Measurements from ENCODE around the gene NPEPL1.
"Not testable (repeated sequence)": the region's sequence is repeated elsewhere in the genome, so short reads cannot be mapped to it uniquely, and the experiment has no call there.

Gene NPEPL1

DNA sequence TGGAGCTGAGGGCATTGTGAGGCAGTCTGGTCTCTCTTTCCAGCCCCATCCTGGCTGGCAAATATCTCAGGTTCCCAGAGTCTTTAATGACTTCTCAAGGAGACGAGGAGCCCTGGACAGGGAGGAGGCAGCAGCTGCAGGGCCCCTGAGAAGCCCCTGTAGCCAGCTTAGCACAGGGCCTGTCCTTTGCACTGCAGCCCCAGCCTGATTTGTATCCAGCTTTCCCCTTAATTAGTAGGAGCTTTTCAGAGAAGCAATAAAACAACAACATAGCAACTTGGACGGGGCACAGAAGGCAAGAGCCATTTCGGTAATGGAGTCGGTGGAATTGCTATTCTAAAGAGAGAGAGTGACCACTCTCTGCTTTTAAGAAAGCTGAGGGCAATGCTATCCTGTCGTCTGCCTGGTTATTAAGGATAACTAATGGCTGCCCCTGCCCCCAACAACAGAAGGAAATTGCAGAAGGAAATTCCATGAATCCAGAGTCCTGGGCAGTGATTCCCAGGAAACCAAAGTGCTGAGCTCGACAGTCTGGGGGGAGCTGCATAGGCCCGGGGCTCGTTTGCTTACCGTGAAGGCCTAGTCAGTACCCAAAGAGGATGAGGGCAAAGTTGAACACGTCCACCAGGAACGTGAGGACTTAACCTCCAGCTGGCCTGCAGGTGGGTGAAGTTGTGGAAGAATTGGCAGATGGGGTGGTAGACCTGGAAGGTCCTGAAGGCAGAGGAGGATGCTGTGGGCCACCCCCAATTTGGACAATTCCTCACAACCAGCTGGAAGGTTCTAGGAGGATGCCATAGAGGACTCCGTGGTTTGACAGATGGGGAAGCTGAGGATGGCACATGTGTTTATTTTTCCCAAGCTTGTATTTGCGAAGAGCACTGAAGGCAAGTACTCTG is 50.3 kb downstream of the NPEPL1 start:
- DNase-seq (ENCODE audit: low spot score): no peak

DNA sequence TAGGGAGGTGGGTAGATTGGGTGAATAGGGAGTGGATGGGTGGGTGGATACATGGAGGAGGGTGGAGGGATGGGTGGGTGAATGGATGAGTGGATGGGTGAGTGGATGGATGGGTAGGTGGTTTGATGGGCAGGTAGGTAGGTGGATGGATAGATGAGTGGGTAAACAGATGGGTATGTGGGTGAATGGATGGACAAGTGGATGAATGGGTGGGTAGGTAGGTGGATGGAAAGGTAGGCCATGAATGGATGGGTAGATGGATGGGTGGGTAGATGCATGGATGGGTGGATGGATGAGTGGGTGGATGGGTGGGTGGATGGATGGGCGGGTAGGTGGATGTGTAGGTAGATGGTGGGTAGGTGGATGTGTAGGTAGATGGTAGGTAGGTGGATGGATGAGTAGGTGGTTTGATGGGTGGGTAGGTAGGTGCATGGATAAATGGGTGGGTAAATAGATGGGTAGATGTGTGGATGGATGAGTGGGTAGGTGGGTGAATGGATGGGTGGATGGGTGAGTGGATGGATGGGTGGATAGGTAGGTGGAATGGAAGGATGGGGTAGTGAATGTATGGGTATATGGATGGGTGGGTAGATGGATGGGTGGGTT is 51.4 kb downstream of the NPEPL1 start:
- no peak for DNase-seq (ENCODE audit: low spot score)

DNA sequence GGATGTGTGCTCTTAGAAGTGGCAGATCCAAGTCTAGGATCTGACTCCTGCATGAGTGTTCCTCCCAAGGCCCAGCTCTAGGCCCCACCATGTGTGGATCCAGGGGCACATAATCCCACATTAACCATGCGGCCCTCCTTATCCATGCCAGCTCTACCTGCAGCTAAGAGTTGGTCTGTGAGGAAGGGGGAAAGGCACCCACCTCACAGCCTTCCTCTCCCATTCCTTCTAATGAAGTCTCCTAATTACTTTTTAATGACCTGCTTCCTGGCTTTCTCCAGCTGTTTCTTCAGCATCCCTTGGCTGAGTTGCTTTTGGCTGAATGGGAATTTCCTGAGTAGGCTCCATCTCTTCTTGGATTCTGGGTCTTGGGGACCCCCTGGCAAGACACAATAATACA is 52.2 kb downstream of the NPEPL1 start:
- DNase-seq (ENCODE audit: low spot score): no peak

DNA sequence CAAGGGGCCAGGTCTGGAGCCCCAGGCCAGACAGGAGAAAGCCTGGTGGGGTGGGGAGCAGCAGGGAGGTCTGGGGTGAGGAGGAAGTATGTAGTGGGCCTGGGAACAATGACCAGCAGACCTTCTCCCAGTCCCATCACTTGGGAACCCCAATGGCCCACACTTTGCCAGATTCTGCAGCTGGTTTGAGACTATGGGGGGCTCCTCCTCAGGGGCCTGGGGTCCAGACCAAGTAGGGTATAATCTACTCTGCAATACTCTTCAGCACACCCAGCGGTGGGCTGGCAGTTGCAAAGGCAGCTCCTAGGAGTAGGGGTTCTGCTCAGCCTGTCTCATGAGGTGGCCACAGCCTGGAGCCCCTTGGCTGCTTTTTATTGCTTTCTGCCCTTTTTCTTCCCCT is 52.8 kb downstream of the NPEPL1 start:
- DNase-seq (ENCODE audit: low spot score): no peak

DNA sequence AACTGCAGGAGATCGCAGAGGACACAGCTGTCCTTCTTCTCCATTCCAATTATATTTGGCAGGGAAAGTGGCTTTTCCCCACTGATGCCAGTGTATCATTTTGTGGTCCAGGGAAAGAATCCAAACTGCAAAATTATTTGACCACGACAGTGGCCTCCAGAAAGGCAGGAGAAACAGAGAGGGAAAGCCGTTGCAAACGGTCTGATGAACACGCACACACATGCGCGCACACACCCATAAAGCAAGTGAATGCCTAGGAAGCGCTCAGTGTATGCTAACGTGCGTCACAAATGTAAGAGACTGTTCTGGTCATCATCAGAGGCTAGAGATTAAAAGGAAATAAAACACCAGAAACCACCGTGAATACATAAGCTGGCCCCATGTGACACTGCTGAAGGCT is 54.0 kb downstream of the NPEPL1 start:
- no peak for DNase-seq (ENCODE audit: low spot score)

DNA sequence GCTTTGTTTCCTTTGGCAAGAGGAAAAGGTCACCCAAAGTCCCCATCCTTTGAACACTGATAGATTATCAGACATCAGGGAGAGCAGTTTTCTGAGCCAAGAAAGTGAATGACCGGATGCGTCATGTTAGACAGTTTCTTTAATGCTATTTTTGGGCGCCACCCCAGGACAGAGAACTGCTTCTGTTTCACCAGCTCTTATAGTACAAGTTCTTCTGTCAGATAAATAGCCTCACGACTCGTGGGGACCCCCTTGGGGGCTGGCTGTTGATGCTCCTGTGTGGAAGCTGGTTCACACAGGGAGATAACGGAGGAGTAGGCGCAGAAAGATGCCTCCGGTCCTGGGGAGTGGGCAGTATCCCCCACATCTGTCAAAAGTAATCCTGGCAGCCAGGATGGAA is 54.6 kb downstream of the NPEPL1 start:
- no peak for DNase-seq (ENCODE audit: low spot score)

DNA sequence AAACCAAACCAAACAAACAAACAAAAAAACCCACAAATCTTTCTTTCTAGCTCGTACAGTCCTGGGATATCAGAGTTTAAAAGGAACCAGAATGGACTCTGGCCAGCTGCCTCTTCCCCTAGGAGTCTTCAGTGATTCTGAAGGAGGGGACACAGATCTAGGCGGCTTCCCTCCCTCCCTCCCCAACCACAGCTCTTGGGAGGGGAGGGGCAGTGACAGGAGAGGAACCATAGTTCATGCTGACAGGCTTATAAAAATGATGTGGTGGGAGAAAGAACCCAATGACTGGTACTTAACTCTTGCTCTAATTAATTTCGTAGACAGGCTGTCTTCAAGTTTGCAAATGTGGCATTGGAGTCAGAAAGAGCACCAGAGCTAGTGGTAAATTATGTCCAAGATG is 56.0 kb downstream of the NPEPL1 start:
- no peak for DNase-seq (ENCODE audit: low spot score)

DNA sequence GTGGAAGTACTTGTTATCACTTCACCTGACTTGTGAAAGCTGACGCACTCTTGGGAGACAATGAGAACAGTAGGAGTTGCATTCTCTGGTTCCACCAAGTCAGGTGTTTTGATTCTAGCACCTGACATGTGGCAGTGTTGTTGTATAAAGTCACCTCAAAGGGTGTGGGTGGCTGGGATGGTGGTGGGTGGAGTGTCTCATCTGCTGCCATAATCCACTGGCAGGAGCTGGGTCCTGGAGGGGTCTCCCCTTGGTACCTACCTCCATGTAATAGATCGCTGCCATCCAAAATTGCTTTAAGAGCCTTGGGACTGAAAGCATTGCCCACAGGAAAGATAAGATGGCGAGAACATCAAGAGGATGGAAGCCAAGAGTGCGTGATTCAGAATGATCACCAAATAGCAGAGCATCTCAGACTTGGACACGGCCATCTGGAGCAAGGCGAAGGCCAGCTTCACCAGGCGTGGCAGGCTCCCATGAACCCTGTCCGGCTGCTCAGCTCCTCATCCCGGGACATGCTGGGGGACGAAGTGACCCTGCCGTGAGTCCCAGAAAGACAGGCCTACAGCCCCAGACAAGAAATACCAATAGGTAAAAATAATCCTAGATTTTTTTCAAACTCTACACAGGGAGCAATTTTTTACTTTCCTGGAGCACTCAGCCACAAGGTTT is 56.6 kb downstream of the NPEPL1 start:
- DNase-seq (ENCODE audit: low spot score): no peak

DNA sequence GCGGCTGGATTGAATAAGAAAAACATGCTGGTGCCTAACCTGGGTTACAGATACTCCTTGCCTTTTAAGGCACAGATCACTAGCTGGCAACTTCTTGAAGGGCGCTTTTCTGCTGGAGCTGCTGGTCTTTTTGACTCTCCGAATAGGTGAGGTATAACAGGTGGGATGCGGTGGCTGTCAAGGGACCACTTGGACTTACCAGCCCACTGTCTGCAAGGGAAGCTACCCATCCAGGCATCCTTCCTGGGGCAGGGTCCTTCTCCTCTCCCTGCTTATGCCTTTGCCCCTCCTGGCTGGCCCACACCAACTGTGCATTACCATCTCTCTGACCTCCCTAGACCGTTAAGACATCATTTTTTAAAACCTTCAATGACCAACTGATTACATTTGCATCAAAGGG is 57.4 kb downstream of the NPEPL1 start:
- DNase-seq (ENCODE audit: low spot score): no peak

DNA sequence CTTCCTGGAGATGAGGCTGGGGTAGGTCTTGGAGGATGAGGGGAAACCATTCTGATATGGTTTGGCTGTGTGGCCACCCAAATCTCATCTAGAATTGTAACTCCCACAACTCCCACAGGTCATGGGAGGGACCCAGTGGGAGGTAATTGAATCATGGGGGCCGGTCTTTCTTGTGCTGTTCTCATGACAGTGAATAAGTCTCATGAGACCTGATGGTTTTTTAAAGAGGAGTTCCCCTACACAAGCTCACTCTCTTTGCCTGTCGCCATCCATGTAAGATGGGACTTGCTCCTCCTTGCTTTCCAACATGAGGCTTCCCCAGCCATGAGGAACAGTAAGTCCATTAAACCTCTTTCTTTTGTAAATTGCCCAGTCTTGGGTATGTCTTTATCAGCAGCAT is 58.1 kb downstream of the NPEPL1 start:
- DNase-seq (ENCODE audit: low spot score): not testable (repeated sequence)

DNA sequence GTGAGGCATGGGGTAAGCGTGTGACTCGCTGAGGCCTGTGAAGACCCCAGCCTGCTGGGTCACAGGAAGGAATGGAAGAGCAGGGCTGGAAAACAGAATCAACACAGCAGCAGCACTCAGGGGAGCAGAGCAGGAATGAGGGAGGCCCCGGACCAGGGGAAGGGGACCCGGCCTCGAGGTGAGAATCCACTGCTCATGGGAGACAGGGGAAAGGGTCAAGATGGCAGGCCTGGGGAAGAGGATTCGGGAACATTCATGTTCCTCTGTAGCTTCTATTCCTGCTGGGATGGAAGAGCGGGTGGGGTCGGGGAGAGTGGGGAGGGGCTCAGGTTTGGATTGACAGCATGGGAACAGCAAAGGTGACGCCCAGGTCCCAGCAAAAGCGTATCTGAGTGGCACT is 59.4 kb downstream of the NPEPL1 start:
- DNase-seq (ENCODE audit: low spot score): no peak

DNA sequence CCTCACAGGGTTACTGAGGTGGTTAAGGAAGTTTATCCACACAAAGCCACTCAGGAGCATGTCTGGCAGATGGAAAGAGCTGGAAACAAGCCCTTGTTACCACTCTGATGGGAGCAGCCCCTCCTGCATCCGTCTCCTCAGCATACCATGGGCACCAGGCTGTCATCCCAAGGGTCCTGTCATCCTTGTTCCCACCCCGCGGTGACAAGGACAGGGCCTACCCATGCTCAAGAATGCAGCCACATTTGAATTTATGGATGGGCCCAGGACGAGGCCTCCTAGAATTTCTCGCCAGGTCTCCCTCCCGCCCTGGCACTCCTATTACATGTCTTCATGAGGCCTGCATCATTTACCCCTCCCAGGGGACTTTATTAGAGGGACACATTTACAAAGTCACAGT is 60.0 kb downstream of the NPEPL1 start:
- no peak for DNase-seq (ENCODE audit: low spot score)

DNA sequence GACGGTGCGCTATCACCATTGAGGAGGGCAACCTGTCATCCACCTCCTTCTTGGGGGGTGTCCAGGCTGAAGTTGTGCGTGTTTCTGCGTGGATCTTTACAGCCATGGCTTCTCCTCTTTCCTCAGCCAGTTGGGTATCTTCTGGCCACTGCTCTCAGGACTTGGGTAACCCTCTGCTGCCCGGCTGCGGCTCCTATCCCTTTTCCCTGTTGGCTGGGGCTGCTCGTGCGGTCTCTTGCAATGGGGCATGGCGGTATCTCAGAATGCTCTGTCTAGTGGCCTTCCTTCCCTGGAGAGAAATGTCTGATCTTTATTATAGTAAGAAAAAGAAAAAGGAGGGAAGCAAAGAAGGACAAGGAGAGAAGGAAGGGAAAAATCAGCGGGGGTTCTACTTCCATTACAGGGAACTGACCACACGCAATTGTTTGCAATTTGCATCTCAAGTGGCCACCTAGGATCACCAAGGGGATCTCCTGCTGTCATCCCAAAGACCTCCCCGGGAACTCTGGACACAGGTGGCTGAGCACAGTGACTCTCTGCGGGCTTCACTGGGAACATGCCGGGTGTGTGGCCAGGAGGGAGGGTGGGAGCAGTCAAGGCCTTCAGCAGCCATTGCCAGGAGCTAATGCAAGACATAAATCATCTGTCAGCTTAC is 60.8 kb downstream of the NPEPL1 start:
- no peak for DNase-seq (ENCODE audit: low spot score)

DNA sequence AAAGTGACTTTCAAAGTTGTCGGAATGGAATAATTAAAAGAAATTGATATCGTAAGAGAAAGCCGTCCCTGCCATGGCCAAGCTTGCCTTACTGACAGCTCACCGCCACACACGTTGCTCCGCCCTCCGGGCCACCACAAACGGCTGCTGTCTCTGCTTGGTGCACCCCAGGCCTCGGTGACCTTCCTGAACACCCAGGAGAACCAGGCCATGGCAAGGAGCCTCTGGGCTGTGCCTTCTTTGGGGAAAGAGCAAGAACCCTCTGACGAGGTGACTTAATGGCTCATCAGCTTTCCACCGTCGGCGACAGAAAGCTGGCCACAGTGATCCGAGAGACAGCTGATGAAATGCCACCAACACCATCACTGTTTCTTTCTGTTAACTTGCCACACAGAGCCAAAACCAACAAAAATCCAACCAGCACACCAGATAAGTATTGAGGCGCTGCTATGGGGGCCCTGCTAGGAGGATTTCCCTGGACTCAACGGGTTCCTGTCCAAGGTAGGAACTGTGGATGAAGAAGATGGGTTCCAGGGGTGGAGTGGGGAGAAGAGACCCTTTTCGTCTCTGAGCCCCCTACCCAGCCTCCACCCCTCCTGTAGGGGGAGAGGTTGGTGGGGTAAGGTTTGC is 61.4 kb downstream of the NPEPL1 start:
- DNase-seq (ENCODE audit: low spot score): no peak

DNA sequence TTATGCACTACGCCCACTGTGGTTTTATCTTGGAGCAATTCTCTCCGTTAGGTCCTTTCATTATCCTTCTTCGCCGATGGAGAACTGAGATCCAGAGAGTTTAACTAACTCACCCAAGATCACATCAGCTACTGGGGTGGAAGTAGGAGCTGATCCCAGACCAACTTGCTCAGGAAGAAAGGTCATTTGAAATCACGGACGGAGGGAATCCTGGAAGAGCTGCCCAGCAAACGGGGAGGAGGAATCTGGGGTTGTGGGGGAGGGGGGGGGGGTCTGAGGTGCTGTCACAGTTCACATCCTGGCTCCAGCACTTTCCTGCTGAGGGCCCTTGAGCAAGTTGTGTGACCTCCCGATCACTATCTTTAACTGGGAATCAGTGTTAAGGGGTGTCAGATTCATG is 62.0 kb downstream of the NPEPL1 start:
- DNase-seq (ENCODE audit: low spot score): no peak

DNA sequence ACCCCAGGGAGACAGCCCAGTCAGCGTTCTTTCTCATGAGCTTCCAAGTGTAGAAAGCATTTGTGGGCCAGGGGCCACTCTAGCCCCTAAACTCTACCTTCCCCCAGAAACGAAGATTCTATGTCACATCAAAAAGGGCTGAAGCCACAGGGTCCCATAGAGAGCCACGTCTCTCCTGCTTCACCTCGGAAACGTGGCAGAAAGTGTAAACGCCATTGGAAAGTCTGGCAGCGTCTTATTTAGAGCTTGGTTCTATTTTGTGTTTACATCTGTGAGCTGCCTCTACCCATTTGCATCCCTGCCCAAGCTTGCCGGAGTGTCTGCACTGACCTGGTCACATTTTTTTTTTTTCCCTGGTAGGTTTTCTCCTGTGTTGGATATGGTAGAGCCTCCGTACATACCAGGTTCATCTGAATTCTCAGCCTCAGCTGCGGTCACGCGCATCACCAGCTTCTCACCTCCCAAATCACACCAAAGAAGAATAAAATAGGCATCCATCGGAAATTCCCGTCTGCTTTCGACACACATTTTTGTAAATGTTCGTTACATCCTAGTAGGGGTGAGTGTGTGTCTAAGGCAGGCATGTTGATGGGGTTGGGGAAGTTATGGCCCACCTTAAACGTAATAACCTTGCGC is 62.6 kb downstream of the NPEPL1 start:
- DNase-seq (ENCODE audit: low spot score): no peak

DNA sequence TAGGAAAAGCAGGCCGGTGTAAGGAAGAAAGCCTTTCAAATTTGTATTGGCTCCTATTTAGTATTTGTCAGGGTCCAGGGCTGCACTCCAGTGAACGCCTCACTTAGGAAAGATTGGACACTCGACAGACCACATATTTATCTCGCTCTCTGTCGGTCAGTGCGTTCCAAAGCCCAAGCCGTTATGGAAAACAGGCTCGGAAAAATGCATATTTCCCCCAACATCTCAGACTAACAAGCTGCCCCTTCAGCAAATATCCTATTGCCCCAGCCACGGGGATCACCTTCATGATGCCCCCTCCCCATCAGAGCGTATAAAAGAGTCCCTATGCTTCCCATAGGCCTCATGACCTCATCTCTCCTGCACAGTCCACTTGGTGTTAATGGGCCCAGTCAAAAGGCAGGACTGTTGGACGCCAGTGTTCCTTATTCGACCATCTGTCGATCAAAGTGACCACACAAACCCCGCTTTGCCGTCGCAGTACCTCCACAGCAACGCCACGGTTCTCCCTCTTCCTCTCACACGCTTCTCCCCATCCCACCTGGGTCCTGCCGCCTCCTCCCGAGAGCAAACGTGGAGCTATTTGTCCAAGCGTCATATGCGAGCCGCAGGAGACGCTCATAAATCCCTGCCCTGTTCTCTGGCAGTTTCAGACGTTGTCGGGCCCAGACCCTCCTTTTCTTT is 63.3 kb downstream of the NPEPL1 start:
- DNase-seq (ENCODE audit: low spot score): no peak

DNA sequence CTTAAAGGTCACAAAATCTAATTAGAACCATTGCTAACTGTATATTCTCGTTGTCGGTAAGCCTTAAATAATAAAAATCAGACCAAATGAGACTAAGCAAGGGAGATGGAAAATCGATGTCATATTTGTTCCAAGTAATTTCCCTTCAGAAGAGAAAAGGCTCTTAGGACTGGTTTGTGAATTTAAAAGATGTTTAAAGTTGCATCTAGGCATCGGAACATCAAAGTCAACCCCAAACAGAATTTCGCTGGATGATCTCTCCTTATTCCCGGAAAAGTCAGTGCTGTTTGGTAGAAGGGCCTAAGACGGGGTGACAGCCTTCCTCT is 63.8 kb downstream of the NPEPL1 start:
- DNase-seq (ENCODE audit: low spot score): no peak

DNA sequence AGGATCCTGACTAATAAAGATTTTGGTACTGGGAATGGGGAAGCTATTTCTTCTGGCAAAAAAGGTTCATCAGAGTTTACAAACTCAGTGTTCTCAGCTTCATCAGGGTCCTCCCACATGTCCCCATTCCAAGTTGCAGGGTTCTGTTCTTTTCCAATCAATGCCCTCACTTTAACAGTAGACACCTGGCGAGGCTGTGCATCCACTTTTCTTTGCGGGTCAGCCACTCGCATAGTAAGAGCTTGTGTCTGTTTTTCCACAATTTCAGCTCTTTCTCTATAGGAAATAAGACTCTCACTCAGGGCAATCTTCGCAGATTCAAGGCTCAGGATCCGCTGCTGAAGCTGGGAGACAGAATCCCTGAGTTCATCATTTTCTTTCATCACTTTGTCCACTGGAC is 65.0 kb downstream of the NPEPL1 start:
- not testable (repeated sequence) for DNase-seq (ENCODE audit: low spot score)

DNA sequence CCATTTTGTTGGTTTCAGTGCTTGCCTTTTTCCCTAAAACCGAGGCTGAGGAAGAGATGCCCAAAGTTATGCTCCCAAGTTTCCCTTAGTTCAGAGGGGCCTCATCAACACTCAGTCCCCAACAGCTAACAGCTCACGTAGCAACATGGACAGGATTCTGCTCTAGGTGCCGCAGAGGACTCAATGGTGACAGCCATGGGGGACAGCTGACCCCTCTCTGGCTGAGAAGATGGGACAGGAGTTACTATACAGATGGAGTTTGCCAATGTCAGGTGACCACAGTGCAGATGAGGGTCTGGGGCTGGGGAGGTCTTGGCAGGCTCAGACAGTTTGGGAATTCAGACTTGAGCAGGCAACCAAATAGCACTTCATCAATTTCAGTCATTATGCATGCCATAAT is 67.3 kb downstream of the NPEPL1 start:
- DNase-seq (ENCODE audit: low spot score): no peak

DNA sequence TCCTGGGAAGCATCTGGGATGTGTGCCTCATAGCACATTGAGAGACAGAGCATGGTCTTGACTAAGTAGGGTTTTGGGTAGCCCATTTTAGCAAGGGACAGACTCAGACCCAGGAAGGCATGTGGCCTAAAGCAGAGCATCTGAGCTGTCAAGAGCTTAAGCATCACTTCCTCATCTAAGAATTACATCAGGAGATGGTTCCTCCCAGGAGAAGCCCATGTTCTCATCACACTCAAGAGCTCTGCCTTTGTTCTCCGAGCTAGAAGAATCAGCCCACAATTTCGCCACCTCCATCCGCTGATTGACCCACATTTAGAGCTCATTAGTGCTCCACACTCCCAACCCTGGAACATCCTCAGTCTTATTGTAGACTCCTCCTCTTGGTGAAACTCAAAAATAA is 68.3 kb downstream of the NPEPL1 start:
- no peak for DNase-seq (ENCODE audit: low spot score)
